ENCODE measurements around the gene AUTS2.

- TF ChIP-seq POLR2A (IDR thresholded peaks at IDR 0.05) = no peak
- TF ChIP-seq CTCF (IDR thresholded peaks at IDR 0.05) = no peak
- TF ChIP-seq POLR2AphosphoS5 (IDR thresholded peaks at IDR 0.05) = no peak
Observed at GRCh38 chr7:70005891-70006260, 407.6 kb downstream of the AUTS2 start.
